ENCODE data around the gene ROCK1.

DNA sequence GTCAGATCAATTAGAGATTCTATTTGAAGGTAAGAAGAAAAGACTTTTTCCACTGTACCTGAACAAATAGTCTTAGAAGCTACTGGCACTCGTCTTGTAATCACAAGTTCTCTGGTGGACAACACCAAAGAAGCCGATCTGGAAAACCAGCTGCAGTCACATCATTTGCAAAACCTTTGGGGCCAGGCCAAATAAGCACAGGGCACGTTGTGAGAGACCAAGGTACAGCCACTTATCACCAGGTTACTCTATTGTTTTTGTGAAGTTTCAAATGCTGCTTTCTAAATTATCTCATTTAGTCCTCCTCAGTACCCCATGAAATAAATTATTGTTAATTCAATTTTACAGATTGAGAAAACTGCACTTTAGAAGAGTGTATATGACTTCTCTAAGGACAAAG lies 18.5 kb downstream of the ROCK1 start:
- TF ChIP-seq CTCF (IDR thresholded peaks at IDR 0.05), result no peak
- TF ChIP-seq POLR2A (IDR thresholded peaks at IDR 0.05), result no peak
